ENCODE measurements around the gene SUPT3H. TPM values are rescaled to one million over a fixed set of nuclear protein-coding genes. Genes with fewer than 3 reads are reported as not detected.

Gene SUPT3H
- total and polyA plus RNA-seq, 12 donors = 2.1 to 6.2 (median 3.5) TPM

GRCh38 chr6:44785130-44785529 lies 592.6 kb downstream of the SUPT3H start:
- no peak for TF ChIP-seq CTCF (IDR thresholded peaks at IDR 0.05)

GRCh38 chr6:44784195-44784594 lies 593.5 kb downstream of the SUPT3H start:
- Histone ChIP-seq H3K36me3 (no peaks in the 10 kb centered on the region), H3K27ac (no peak overlapping the region), H3K4me3 (no peak overlapping the region), H3K4me1 (no peaks in the 10 kb centered on the region), H3K9me3 (peaks cover 0 to 18% (median 8%) of the 10 kb centered on the region in 11 donors), H3K27me3 (peaks cover 0 to 3% (median 0%) of the 10 kb centered on the region in 7 donors)
- DNase-seq = no peak
- no peak for TF ChIP-seq CTCF (IDR thresholded peaks at IDR 0.05)
- no peak for ATAC-seq
- 80 to 83% methylated on average over 1 of the region's 1 CpG for WGBS, 2 donors
- intact Hi-C loops (cut with DNase I) = no loop called here

More at GRCh38 chr6:44785130-44785529, 592.6 kb downstream of the SUPT3H start:
- Histone ChIP-seq H3K36me3 (no peaks in the 10 kb centered on the region), H3K27ac (no peak overlapping the region), H3K9me3 (peaks cover 0 to 18% (median 8%) of the 10 kb centered on the region in 11 donors), H3K27me3 (peaks cover 0 to 9% (median 0%) of the 10 kb centered on the region in 7 donors), H3K4me1 (no peaks in the 10 kb centered on the region), H3K4me3 (no peak overlapping the region)
- intact Hi-C loops (cut with DNase I) = no loop called here
- WGBS, 2 donors = 72 to 86% methylated on average over 1 of the region's 1 CpG
- DNase-seq (no peak), ATAC-seq (no peak)

GRCh38 chr6:44782892-44783291 lies 594.8 kb downstream of the SUPT3H start:
- intact Hi-C loops (cut with DNase I) = no loop called here
- WGBS, 2 donors = 27 to 35% methylated on average over 3 of the region's 3 CpGs
- Histone ChIP-seq H3K27me3 (peaks cover 0 to 3% (median 0%) of the 10 kb centered on the region in 7 donors), H3K4me1 (no peaks in the 10 kb centered on the region), H3K27ac (no peak overlapping the region), H3K4me3 (no peak overlapping the region), H3K36me3 (no peaks in the 10 kb centered on the region), H3K9me3 (peaks cover 0 to 18% (median 8%) of the 10 kb centered on the region in 11 donors)
- ATAC-seq = no peak
- DNase-seq = no peak
- no peak for TF ChIP-seq CTCF (IDR thresholded peaks at IDR 0.05)

- 83 to 95% methylated on average over 2 of the region's 2 CpGs for WGBS, 2 donors
- H3K27me3 ChIP-seq = peaks cover 0 to 3% (median 0%) of the 10 kb centered on the region in 7 donors
- H3K9me3 ChIP-seq = peaks cover 0 to 18% (median 8%) of the 10 kb centered on the region in 11 donors
- no peak for ATAC-seq
- H3K4me1 ChIP-seq = no peaks in the 10 kb centered on the region
- no peak for DNase-seq
- intact Hi-C loops (cut with DNase I) = no loop called here
- H3K27ac ChIP-seq = no peak overlapping the region
- no peak overlapping the region for H3K4me3 ChIP-seq
- no peak for TF ChIP-seq CTCF (IDR thresholded peaks at IDR 0.05)
- no peaks in the 10 kb centered on the region for H3K36me3 ChIP-seq
Measured at GRCh38 chr6:44781912-44782597, 595.7 kb downstream of the SUPT3H start.

All from heart right ventricle (tissue), 16 donors.